Spleen (tissue), 7 donors: ENCODE results near the gene FKBP11.

Experiments
- CTCF ChIP-seq, 11 experiments: fragments of 200-600 bp in 7 of 11; fragments of 450-650 bp in 4 of 11; sonication (generic) in 4 of 11; IDR thresholded peaks in 8 of 11; conservative IDR thresholded peaks in 3 of 11; 1 replicate in 7 of 11; 2 replicates in 4 of 11; pipeline versions ENCODE4 v1.4.0 to v1.8.0; 2016 to 2021; ENCODE audit warnings: antibody characterized with exemption in 11 of 11, inconsistent platforms in 4 of 11, mild to moderate bottlenecking in 1 of 11
- POLR2AphosphoS5 ChIP-seq, 3 donors: sonication (generic); formaldehyde crosslinking; IDR thresholded peaks; one replicate each; pipeline ENCODE4 v1.5.1; 2017; ENCODE audit warnings: antibody characterized with exemption in 3 of 3
- donor health status: DM: no; HTN: no; CAD: no; lungs with moderate emphysema.
- donor health status: DM: no; HTN: no; CAD: no.
- donor health status: DM: no; HTN: no; CAD: no.

GRCh38 chr12:48882972-48883304 is 42.4 kb downstream of the FKBP11 start:
- no peak for TF ChIP-seq CTCF (IDR thresholded peaks at IDR 0.05 in 8 of 11, conservative IDR thresholded peaks at IDR 0.05 in 3 of 11)
- TF ChIP-seq POLR2AphosphoS5 (IDR thresholded peaks at IDR 0.05), result no peak
